ENCODE measurements around the gene SLC26A1. TPM values are rescaled to one million over a fixed set of nuclear protein-coding genes. Genes with fewer than 3 reads are reported as not detected.

The SLC26A1 gene
- total RNA-seq, 2 experiments from 2014 or later, result 0.45 TPM; not detected in 1

GRCh38 chr4:1035510-1035909 lies 42.3 kb upstream of the SLC26A1 start:
- H3K4me3 Mint-ChIP-seq, result no peak overlapping the region
- H3K36me3 Mint-ChIP-seq (ENCODE audit: low read depth), result no peaks in the 10 kb centered on the region
- no peaks in the 10 kb centered on the region for H3K4me1 Mint-ChIP-seq (ENCODE audit: low read depth)
- ChIA-PET CTCF (no interaction called here), POLR2A (no interaction called here)
- no peaks in the 10 kb centered on the region for H3K27me3 Mint-ChIP-seq (ENCODE audit: low read depth)
- no peak overlapping the region for H3K27ac Mint-ChIP-seq
- ATAC-seq (no peak), DNase-seq (no peak)
- no peaks in the 10 kb centered on the region for H3K9me3 Mint-ChIP-seq (ENCODE audit: insufficient read depth)

GRCh38 chr4:1033840-1034551 lies 40.8 kb upstream of the SLC26A1 start:
- CTCF ChIA-PET, result no interaction called here
- Mint-ChIP-seq H3K4me3 (no peak overlapping the region), H3K36me3 (ENCODE audit: low read depth) (no peaks in the 10 kb centered on the region), H3K4me1 (ENCODE audit: low read depth) (no peaks in the 10 kb centered on the region), H3K9me3 (ENCODE audit: insufficient read depth) (no peaks in the 10 kb centered on the region), H3K27me3 (ENCODE audit: low read depth) (no peaks in the 10 kb centered on the region), H3K27ac (no peak overlapping the region)
- ATAC-seq (no peak), DNase-seq (no peak)
- POLR2A ChIA-PET, result no interaction called here

GRCh38 chr4:1032861-1033260 lies 39.7 kb upstream of the SLC26A1 start:
- POLR2A ChIA-PET, result no interaction called here

GRCh38 chr4:1031956-1032795 lies 39.0 kb upstream of the SLC26A1 start:
- ChIA-PET CTCF (no interaction called here), POLR2A (no interaction called here)
- ATAC-seq (no peak), DNase-seq (no peak)
- Mint-ChIP-seq H3K9me3 (ENCODE audit: insufficient read depth) (no peaks in the 10 kb centered on the region), H3K27ac (no peak overlapping the region), H3K4me1 (ENCODE audit: low read depth) (no peaks in the 10 kb centered on the region), H3K27me3 (ENCODE audit: low read depth) (no peaks in the 10 kb centered on the region), H3K4me3 (no peak overlapping the region), H3K36me3 (ENCODE audit: low read depth) (no peaks in the 10 kb centered on the region)

More at GRCh38 chr4:1032861-1033260, 39.7 kb upstream of the SLC26A1 start:
- ATAC-seq, result no peak
- Mint-ChIP-seq H3K27me3 (ENCODE audit: low read depth) (no peaks in the 10 kb centered on the region), H3K9me3 (ENCODE audit: insufficient read depth) (no peaks in the 10 kb centered on the region), H3K4me1 (ENCODE audit: low read depth) (no peaks in the 10 kb centered on the region), H3K4me3 (no peak overlapping the region), H3K27ac (no peak overlapping the region), H3K36me3 (ENCODE audit: low read depth) (no peaks in the 10 kb centered on the region)
- DNase-seq, result no peak
- CTCF ChIA-PET, result no interaction called here

GRCh38 chr4:1031346-1031745 lies 38.1 kb upstream of the SLC26A1 start:
- H3K4me1 Mint-ChIP-seq (ENCODE audit: low read depth), result no peaks in the 10 kb centered on the region
- ATAC-seq (no peak), DNase-seq (no peak)
- no peak overlapping the region for H3K27ac Mint-ChIP-seq
- POLR2A ChIA-PET, result no interaction called here
- no peaks in the 10 kb centered on the region for H3K36me3 Mint-ChIP-seq (ENCODE audit: low read depth)
- no peaks in the 10 kb centered on the region for H3K27me3 Mint-ChIP-seq (ENCODE audit: low read depth)
- CTCF ChIA-PET, result no interaction called here
- H3K9me3 Mint-ChIP-seq (ENCODE audit: insufficient read depth), result no peaks in the 10 kb centered on the region
- no peak overlapping the region for H3K4me3 Mint-ChIP-seq

GRCh38 chr4:1030559-1030958 lies 37.4 kb upstream of the SLC26A1 start:
- no peak overlapping the region for H3K4me3 Mint-ChIP-seq
- POLR2A ChIA-PET, result no interaction called here
- ATAC-seq (no peak), DNase-seq (no peak)
- no peak overlapping the region for H3K27ac Mint-ChIP-seq
- no peaks in the 10 kb centered on the region for H3K9me3 Mint-ChIP-seq (ENCODE audit: insufficient read depth)
- no peaks in the 10 kb centered on the region for H3K36me3 Mint-ChIP-seq (ENCODE audit: low read depth)
- CTCF ChIA-PET, result no interaction called here
- no peaks in the 10 kb centered on the region for H3K27me3 Mint-ChIP-seq (ENCODE audit: low read depth)
- H3K4me1 Mint-ChIP-seq (ENCODE audit: low read depth), result peaks cover 6% of the 10 kb centered on the region

- no peaks in the 10 kb centered on the region for H3K27me3 Mint-ChIP-seq (ENCODE audit: low read depth)
- DNase-seq (no peak), ATAC-seq (no peak)
- H3K4me1 Mint-ChIP-seq (ENCODE audit: low read depth), result peaks cover 7% of the 10 kb centered on the region
- no peaks in the 10 kb centered on the region for H3K9me3 Mint-ChIP-seq (ENCODE audit: insufficient read depth)
- H3K36me3 Mint-ChIP-seq (ENCODE audit: low read depth), result peaks cover 4% of the 10 kb centered on the region
- no peak overlapping the region for H3K27ac Mint-ChIP-seq
- CTCF ChIA-PET, result no interaction called here
- no peak overlapping the region for H3K4me3 Mint-ChIP-seq
- POLR2A ChIA-PET, result no interaction called here
These were observed 36.8 kb upstream of the SLC26A1 start for GRCh38 chr4:1030031-1030430.

- Mint-ChIP-seq H3K4me1 (ENCODE audit: low read depth) (peaks cover 7% of the 10 kb centered on the region), H3K36me3 (ENCODE audit: low read depth) (peaks cover 5% of the 10 kb centered on the region), H3K9me3 (ENCODE audit: insufficient read depth) (no peaks in the 10 kb centered on the region), H3K27ac (no peak overlapping the region), H3K4me3 (no peak overlapping the region), H3K27me3 (ENCODE audit: low read depth) (no peaks in the 10 kb centered on the region)
- ATAC-seq (no peak), DNase-seq (no peak)
- CTCF ChIA-PET, result no interaction called here
- POLR2A ChIA-PET, result no interaction called here
These were observed 36.3 kb upstream of the SLC26A1 start for GRCh38 chr4:1029529-1029928.

- ChIA-PET POLR2A (no interaction called here), CTCF (no interaction called here)
- Mint-ChIP-seq H3K27ac (no peak overlapping the region), H3K4me3 (no peak overlapping the region), H3K4me1 (ENCODE audit: low read depth) (peaks cover 7% of the 10 kb centered on the region), H3K36me3 (ENCODE audit: low read depth) (peaks cover 5% of the 10 kb centered on the region), H3K9me3 (ENCODE audit: insufficient read depth) (no peaks in the 10 kb centered on the region), H3K27me3 (ENCODE audit: low read depth) (no peaks in the 10 kb centered on the region)
- DNase-seq (no peak), ATAC-seq (no peak)
These were observed 35.5 kb upstream of the SLC26A1 start for GRCh38 chr4:1028574-1029220.

- ChIA-PET POLR2A (no interaction called here), CTCF (no interaction called here)
- DNase-seq, result no peak
- Mint-ChIP-seq H3K36me3 (ENCODE audit: low read depth) (peaks cover 5% of the 10 kb centered on the region), H3K27me3 (ENCODE audit: low read depth) (no peaks in the 10 kb centered on the region), H3K9me3 (ENCODE audit: insufficient read depth) (no peaks in the 10 kb centered on the region), H3K4me3 (no peak overlapping the region), H3K4me1 (ENCODE audit: low read depth) (peaks cover 7% of the 10 kb centered on the region), H3K27ac (no peak overlapping the region)
- no peak for ATAC-seq
These were observed 34.7 kb upstream of the SLC26A1 start for GRCh38 chr4:1027915-1028238.

- peaks cover 5% of the 10 kb centered on the region for H3K36me3 Mint-ChIP-seq (ENCODE audit: low read depth)
- POLR2A ChIA-PET, result no interaction called here
- ATAC-seq (no peak), DNase-seq (no peak)
- H3K9me3 Mint-ChIP-seq (ENCODE audit: insufficient read depth), result no peaks in the 10 kb centered on the region
- no peaks in the 10 kb centered on the region for H3K27me3 Mint-ChIP-seq (ENCODE audit: low read depth)
- peaks cover 7% of the 10 kb centered on the region for H3K4me1 Mint-ChIP-seq (ENCODE audit: low read depth)
- no peak overlapping the region for H3K27ac Mint-ChIP-seq
- no peak overlapping the region for H3K4me3 Mint-ChIP-seq
- CTCF ChIA-PET, result no interaction called here
These were observed 34.2 kb upstream of the SLC26A1 start for GRCh38 chr4:1027219-1027914.

- Mint-ChIP-seq H3K36me3 (ENCODE audit: low read depth) (peaks cover 5% of the 10 kb centered on the region), H3K27me3 (ENCODE audit: low read depth) (no peaks in the 10 kb centered on the region), H3K27ac (no peak overlapping the region), H3K9me3 (ENCODE audit: insufficient read depth) (no peaks in the 10 kb centered on the region), H3K4me3 (no peak overlapping the region), H3K4me1 (ENCODE audit: low read depth) (peaks cover 7% of the 10 kb centered on the region)
- DNase-seq (peak; percentile 46), ATAC-seq (peak; percentile 63)
- ChIA-PET POLR2A (no interaction called here), CTCF (no interaction called here)
These were observed 32.9 kb upstream of the SLC26A1 start for GRCh38 chr4:1026115-1026514.
